ENCODE data around the gene PDK2. TPM values are rescaled to one million over a fixed set of nuclear protein-coding genes. Genes with fewer than 3 reads are reported as not detected.

Gene PDK2
- total and polyA plus RNA-seq, 9 of the 15 experiments (the other 6 are each of a cell fraction or from before 2014, with no cell fraction given) = 0.03 to 2.5 (median 1.4) TPM

DNA sequence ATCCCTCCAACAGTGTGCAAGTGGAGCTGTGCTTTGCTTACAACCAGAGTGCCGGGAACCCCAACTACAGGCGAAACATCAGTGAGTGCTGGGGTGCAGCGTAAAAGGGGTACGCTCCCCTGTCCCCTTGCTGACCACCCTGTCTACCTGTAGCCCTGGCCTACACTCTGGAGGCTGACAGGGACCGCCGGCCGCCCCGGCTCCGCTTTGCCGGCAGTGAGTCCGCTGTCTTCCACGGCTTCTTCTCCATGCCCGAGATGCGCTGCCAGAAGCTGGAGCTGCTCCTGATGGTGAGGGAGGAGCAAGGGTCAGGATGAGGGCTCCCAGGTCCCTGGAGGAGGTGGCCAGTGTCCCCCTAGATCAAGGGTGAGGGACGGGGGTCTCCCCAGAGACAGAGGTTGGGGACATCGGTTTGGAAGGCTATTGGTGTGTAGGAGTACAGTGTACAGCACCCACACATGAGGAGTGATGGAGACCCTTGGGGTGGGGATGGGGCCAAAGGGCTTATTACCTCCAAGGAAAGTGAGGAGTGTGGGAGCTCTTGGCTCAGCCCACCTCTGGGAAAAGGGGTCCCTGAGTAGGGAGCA is 19.6 kb upstream of the PDK2 start:
- TF ChIP-seq ZNF232 (CRISPR knock-in tag; IDR thresholded peaks at IDR 0.05) (no peak), MECOM (CRISPR knock-in tag; IDR thresholded peaks at IDR 0.05) (no peak), DIDO1 (tag; IDR thresholded peaks at IDR 0.05; ENCODE audit: low read depth) (no peak), CBFA2T3 (IDR thresholded peaks at IDR 0.05) (no peak), SNIP1 (IDR thresholded peaks at IDR 0.05; ENCODE audit: low read depth) (no peak), ZNF668 (CRISPR knock-in tag; IDR thresholded peaks at IDR 0.05) (no peak)
- TF ChIP-seq, protein P1, sequence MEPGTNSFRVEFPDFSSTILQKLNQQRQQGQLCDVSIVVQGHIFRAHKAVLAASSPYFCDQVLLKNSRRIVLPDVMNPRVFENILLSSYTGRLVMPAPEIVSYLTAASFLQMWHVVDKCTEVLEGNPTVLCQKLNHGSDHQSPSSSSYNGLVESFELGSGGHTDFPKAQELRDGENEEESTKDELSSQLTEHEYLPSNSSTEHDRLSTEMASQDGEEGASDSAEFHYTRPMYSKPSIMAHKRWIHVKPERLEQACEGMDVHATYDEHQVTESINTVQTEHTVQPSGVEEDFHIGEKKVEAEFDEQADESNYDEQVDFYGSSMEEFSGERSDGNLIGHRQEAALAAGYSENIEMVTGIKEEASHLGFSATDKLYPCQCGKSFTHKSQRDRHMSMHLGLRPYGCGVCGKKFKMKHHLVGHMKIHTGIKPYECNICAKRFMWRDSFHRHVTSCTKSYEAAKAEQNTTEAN (CRISPR knock-in tag; IDR thresholded peaks at IDR 0.05) = no peak
- Histone ChIP-seq H3K4me2 (ENCODE audit: insufficient read depth, low read length) (no peak overlapping the region), H3K27ac (ENCODE audit: extremely low read depth, low read depth, low read length) (no peak overlapping the region), H3K4me3 (no peak overlapping the region), H3K79me2 (ENCODE audit: control insufficient read depth, insufficient read depth, low read length) (no peaks in the 10 kb centered on the region), H3K9me3 (replicated peaks; ENCODE audit: control insufficient read depth, insufficient read depth, low read depth, low read length) (no peaks in the 10 kb centered on the region), H3K36me3 (ENCODE audit: control insufficient read depth, insufficient read depth, low read length) (no peaks in the 10 kb centered on the region), H3K9ac (ENCODE audit: insufficient read depth in 1 of 2, low read depth in 2 of 2, low read length in 2 of 2) (no peak overlapping the region), H4K20me1 (replicated peaks; ENCODE audit: control insufficient read depth, insufficient read depth, low read length) (peaks cover 6% of the 10 kb centered on the region; the same call in 1 of the 2 replicates), H3K4me1 (replicated peaks in 1 of 2; ENCODE audit: control insufficient read depth in 2 of 2, insufficient read depth in 2 of 2, low read length in 2 of 2) (peaks cover 0 to 18% of the 10 kb centered on the region in 2 experiments; a peak in 1 of 5 replicates), H3K9me1 (ENCODE audit: control insufficient read depth, insufficient read depth, low read length) (no peaks in the 10 kb centered on the region), H2AFZ (ENCODE audit: low read depth, low read length) (no peak overlapping the region), H3K27me3 (ENCODE audit: control insufficient read depth in 2 of 2, insufficient read depth in 2 of 2, low read length in 2 of 2) (peaks cover 15 to 61% of the 10 kb centered on the region in 2 experiments)
- no peak for ATAC-seq
- no peak for FAIRE-seq
- WGBS (ENCODE audit: insufficient coverage, low coverage, missing lambda C conversion rate) = 12% methylated on average over 10 of the region's 16 CpGs
- no TSS peak for BruUV-seq (replicated peaks)
- ChIA-PET CTCF (ENCODE audit: low intra/inter-chr PET ratio) (interaction anchor here (0.6 kb wide), 2 partner anchors 20 to 795 kb away, joined by 3 to 6 read pairs; no protein-coding TSS in a partner anchor), POLR2A (interaction anchor here (0.6 to 0.9 kb wide), 3 partner anchors 8 to 115 kb away, joined by 3 to 4 read pairs (median 3); no protein-coding TSS in a partner anchor)
- no peak for DNase-seq (ENCODE audit: extremely low read depth in 1 of 4, low spot score in 3 of 4)
- intact Hi-C loops (cut with micrococcal nuclease) = no loop called here
- in situ Hi-C loops (cut with MboI) = loop anchor here (10.0 kb wide), 1 partner anchor 511 kb away; no protein-coding TSS in a partner anchor

Data from K562 (cell line).